SHP77 treated with DMSO at 0.1 percent for 48 hours (cell line): ENCODE results near the gene PUSL1.

Experiments used
- DNase-seq: peaks from one replicate; lab custom pipeline; 2025; lab: John Stamatoyannopoulos, UW

Gene PUSL1

DNA sequence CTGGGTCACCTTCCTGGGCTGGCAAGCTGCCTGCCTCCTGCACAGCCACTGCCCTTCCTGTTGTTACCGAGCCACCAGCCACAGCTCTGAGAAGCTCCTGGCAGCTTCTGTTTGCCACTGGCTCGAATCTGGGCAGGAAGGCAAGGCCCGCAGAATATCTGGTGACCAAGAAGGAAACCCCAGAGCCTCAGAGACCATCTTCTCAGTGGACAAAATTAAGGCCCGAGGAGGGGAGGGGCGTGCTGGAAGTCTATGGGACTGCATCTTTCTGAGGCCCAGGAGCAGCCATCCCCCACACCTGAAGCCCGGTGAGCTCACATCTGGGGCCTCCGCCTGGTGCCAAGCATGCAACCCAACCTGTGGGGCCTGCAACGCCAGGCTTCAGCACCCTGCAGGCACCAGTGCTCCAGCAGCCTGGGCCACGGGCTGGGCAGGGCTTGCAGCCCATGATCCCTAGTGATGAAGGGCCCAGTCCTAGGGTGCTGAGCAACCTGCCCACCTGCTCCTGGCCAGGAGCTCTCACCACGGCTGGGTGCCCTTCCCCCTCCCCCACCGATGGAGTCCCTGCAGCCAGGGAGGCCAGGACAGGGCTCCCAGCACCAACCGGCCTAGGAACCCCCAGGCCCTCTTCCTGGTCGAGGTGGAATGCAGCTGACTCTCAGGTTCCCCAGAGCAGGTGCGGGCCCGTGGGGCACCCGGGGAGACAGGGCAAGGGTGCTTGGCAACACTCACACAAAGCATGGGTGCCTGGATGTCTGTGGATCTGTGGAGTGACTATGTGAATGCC is 17.1 kb downstream of the PUSL1 start:
- no peak for DNase-seq

DNA sequence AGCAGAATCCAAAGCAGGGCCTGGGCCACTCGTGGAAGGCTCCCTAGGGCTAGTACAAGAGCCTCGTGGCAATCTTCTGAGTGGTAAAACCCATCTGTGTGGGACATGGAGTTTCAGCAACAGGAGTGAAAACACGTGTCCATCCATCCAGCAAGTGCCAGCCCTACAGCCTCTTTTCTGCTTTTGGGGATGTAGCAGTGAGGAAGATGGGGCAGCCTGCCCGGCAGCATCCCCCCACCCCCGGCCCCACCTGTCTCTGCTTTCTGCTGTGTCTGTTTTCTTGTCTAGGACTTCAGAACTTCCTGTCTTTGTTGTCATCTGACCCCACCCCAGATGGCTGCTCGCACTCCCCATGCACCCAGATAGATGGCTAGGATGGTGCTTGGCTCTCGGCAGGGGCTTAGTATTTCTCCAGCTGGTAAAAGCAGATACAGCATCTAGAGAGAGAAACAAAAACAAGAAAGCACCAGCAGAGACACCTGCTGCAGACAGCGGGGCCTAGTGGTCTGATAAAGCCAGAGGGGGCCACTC is 17.7 kb downstream of the PUSL1 start:
- no peak for DNase-seq

- no peak for DNase-seq
Measured at GRCh38 chr1:1327291-1327690, 18.9 kb downstream of the PUSL1 start.

- no peak for DNase-seq
Measured at GRCh38 chr1:1328254-1328653, 19.9 kb downstream of the PUSL1 start.

DNA sequence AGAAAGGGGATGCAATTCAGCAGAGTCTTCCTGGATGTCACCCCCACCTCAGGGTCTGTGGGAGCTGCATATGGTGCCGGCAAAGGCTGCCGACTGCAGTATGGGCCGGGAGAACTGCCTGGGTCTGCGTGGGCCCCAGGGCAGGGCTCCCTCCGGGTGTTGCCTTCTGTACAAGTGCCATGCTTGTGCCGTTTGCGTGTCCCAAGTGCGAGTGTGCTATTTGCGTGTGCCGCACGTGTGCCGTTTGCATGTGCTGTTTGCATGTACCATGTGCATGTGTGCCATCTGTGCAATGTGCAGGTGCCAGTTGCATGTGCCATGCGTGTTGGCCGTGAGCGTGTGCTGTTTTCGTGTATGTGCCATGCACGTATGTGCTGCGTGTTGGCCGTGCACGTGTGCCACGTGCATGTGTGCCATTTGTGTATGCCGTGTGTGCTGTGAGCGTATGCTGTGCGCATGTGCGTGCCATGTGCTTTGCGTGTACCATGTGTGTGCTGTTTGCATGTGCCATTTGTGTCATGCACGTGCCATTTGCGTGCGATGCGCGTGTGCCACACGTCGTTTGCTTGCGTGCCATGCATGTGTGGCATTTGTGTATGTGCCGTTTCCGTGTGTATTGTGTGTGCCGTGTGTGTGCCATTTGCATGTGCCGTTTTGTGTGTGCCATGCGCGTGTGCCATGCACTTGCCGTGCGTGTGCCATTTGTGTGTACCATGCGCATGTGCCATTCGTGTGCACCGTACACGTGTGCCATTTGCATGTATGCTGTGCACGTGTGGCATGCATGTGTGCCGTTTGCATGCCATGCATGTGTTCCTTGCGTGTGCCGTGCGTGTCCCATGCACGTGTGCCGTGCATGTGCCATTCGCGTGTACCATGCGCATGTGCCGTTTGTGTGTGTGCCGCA is 21.2 kb downstream of the PUSL1 start:
- no peak for DNase-seq

- no peak for DNase-seq
Measured at GRCh38 chr1:1330366-1331067, 22.1 kb downstream of the PUSL1 start.

DNA sequence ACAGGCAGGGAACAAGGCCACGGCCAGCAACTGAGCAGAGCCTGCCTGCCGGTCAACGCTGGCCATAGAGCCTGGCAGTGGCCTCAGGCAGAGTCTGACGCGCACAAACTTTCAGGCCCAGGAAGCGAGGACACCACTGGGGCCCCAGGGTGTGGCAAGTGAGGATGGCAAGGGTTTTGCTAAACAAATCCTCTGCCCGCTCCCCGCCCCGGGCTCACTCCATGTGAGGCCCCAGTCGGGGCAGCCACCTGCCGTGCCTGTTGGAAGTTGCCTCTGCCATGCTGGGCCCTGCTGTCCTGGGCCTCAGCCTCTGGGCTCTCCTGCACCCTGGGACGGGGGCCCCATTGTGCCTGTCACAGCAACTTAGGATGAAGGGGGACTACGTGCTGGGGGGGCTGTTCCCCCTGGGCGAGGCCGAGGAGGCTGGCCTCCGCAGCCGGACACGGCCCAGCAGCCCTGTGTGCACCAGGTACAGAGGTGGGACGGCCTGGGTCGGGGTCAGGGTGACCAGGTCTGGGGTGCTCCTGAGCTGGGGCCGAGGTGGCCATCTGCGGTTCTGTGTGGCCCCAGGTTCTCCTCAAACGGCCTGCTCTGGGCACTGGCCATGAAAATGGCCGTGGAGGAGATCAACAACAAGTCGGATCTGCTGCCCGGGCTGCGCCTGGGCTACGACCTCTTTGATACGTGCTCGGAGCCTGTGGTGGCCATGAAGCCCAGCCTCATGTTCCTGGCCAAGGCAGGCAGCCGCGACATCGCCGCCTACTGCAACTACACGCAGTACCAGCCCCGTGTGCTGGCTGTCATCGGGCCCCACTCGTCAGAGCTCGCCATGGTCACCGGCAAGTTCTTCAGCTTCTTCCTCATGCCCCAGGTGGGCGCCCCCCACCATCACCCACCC is 22.9 kb downstream of the PUSL1 start, which contains the start of gene TAS1R3:
TSS of gene TAS1R3 (plus strand) at position 213 of the 898 bp plus-strand sequence. CDS start at position 279, 66 bp downstream.
- no peak for DNase-seq

- no peak for DNase-seq
Measured at GRCh38 chr1:1332031-1332755, 23.8 kb downstream of the PUSL1 start.

- DNase-seq: no peak
Measured at GRCh38 chr1:1332774-1333480, 24.5 kb downstream of the PUSL1 start.

- no peak for DNase-seq
Measured at GRCh38 chr1:1333551-1334241, 25.3 kb downstream of the PUSL1 start.

- no peak for DNase-seq
Measured at GRCh38 chr1:1334835-1335234, 26.4 kb downstream of the PUSL1 start.

DNA sequence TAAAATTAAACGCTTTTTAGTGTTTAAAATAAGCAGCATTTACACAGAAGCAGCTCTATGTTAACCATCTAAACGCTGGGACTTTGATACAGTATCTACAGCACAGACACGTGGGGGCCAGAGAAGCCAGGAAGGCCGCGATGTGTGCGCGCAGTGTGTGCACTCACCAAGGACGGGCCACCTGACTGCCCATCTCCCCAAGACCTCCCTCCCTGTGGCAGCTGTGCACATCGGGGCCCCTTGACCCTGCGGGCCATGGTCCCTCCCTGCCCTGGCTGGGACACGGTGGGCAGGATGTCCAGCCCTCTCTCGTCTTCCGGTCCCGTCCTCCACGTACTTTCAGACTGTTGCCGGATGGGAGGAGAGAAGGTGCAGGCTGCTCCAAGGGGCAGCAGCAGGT is 26.9 kb downstream of the PUSL1 start:
- no peak for DNase-seq

DNA sequence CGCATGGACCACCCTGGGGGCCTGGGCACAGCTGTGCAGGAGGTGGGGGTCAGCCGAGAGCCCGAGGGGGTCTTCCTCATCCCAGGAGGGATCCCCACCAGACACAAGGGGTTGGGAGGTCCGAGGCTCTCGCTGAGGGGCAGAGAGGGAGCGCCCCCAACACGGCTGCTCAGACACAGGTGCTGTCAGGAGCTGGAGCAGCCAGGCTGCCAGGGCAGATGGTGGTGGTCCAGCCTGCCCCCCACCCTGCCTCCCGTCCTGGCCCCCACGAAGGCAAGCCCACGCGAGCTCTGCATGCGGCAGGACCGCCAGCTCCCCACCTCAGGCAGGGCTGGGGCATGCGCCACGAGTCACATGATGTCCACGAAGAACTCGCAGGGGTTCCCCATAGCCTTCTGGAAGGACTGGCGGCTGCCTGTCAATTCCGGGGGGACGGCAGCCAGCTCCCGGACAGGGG is 27.4 kb downstream of the PUSL1 start:
- DNase-seq: no peak

GRCh38 chr1:1336446-1336845 is 28.0 kb downstream of the PUSL1 start:
- DNase-seq: no peak

GRCh38 chr1:1336931-1337792 is 28.8 kb downstream of the PUSL1 start:
- no peak for DNase-seq

DNA sequence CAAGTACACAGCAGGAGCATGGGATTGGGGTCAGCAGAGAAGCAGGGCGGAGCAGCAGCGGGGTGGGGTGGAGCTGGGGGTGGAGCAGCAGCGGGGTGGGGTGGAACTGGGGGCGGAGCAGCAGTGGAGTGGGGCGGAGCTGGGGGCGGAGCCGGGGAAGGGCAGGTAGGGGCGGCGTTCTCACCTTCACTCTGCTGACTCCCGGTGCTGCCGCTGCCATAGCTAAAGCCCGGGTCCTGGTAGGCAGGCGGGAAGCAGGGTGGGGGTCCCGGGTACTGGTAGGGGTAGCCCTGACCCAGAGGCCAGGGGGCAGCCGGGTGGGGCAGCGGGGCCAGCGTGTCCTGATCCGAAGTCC is 29.4 kb downstream of the PUSL1 start:
- no peak for DNase-seq

DNA sequence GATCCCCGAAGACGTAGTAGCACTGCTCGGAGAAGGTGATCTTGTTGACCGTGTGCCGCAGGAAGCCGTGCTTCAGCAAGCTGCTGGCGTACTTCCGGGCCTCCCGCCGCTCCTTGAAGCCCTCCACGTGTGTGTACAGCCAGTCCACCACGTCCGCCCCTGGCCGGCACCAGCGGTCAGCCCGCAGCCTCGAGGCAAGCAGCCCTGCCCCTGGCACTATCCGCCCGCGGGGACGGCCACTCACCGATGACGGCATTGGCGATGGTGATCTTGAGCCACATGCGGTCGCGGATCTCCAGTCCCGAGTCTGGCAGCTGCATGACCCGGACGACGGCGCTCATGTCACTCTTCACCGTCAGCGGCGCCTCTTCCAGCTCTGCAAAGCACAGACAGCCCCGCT is 29.9 kb downstream of the PUSL1 start:
- DNase-seq: no peak

- DNase-seq: no peak
Measured at GRCh38 chr1:1340185-1340584, 31.8 kb downstream of the PUSL1 start.
